GM12873 (cell line): Measurements from ENCODE around the gene TAS1R3.
A peak's percentile ranks its signal among the peaks of the same experiment; 100 is the strongest.

ENCODE experiments used
- TF ChIP-seq, protein P1 (sequence below): IDR thresholded peaks from 2 replicates; pipeline ENCODE4 v1.5.1; 2012; ENCODE audit warnings: low read depth, mild to moderate bottlenecking, moderate library complexity, low read length, control low read depth; ENCODE audit not compliant: insufficient read depth; ENCODE audit errors: missing control alignments

Gene TAS1R3

DNA sequence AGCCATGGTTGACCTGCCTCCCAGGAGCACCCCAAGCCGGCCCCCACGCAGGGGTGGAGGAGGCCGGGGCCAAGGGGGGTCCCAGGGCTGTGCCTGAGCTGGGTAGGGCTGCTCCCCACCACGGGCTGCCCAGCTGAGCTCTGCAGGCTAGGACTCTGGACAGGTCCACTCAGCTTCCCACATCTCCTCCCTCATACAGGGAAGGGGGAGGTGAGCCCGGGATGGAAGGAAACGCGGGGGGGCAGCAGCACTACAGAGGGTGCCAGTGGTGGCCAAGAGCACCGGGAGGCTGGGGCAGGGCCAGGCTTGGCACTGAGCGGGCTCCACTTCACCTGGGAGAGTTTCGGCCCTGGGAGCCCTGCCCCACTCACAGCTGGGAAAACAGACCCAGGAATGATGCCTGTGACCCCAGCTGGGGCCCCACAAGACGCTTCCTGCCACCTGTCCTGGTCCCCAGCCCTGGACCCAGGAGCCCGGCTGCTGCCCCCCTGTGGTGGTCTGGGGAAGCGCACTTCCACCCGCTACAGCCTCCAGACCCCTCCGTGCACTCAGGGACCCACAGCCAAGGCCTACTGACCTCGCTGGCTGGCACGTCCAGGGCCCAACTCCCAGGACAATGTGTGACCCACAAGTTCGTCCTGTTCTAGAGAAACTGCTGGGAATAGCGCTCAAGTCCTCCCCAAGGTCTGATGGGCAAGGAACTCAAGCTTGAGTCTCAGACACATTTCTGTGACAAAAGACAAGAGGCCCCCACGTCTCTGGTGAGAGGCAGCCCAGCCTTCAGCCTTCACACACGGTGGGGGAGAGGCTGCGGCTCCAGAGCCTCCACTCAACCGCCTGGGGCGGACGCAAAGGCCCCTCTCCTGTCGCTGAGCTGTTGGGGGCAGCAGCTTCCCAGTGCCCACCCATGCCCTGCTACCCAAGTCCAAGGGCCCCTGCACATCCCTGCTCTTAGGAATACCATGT is 40.9 kb downstream of the TAS1R3 start:
- TF ChIP-seq, protein P1, sequence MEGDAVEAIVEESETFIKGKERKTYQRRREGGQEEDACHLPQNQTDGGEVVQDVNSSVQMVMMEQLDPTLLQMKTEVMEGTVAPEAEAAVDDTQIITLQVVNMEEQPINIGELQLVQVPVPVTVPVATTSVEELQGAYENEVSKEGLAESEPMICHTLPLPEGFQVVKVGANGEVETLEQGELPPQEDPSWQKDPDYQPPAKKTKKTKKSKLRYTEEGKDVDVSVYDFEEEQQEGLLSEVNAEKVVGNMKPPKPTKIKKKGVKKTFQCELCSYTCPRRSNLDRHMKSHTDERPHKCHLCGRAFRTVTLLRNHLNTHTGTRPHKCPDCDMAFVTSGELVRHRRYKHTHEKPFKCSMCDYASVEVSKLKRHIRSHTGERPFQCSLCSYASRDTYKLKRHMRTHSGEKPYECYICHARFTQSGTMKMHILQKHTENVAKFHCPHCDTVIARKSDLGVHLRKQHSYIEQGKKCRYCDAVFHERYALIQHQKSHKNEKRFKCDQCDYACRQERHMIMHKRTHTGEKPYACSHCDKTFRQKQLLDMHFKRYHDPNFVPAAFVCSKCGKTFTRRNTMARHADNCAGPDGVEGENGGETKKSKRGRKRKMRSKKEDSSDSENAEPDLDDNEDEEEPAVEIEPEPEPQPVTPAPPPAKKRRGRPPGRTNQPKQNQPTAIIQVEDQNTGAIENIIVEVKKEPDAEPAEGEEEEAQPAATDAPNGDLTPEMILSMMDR: peak; percentile 95

- TF ChIP-seq, protein P1: no peak
Measured at GRCh38 chr1:1373051-1373814, 42.2 kb downstream of the TAS1R3 start.

DNA sequence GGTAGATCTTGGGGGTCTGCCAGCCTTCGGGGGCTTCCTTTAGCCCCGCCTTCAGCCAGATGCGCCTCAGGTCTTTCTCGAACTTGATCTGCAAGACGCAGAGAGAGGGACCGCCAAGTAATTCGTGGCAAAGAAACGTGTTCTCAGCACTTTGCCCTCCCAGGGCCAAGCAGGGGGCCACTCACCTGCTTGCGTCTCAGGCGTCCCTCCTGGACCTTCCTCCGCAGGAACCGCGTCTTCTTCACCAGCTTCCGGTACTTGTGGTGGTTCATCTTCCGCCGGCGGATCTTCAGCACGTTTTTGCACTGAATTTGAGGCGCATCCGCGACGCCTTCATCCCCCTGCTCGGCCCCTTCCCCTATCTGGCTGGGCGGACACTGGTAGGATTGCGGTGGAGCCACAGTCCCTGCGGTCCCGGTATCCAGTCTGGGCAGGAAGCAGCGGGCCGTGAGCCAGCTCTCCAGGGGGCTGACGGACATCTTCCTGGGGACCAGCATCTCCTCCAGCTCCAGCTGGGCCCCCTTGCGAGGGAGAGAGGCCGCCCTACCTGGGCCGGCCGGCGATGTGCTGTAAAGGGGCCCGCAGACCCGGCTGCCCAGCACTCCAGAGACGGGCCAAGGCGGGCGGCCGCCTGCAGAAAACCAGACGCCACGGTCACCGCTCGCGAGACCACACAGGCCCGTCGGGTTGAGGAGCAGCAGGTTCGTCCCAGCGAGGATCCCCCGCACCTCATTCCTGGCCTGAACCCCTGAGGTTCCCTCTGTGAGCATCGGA is 42.9 kb downstream of the TAS1R3 start:
- TF ChIP-seq, protein P1: no peak

- TF ChIP-seq, protein P1: no peak
Measured at GRCh38 chr1:1374589-1374928, 43.5 kb downstream of the TAS1R3 start.

DNA sequence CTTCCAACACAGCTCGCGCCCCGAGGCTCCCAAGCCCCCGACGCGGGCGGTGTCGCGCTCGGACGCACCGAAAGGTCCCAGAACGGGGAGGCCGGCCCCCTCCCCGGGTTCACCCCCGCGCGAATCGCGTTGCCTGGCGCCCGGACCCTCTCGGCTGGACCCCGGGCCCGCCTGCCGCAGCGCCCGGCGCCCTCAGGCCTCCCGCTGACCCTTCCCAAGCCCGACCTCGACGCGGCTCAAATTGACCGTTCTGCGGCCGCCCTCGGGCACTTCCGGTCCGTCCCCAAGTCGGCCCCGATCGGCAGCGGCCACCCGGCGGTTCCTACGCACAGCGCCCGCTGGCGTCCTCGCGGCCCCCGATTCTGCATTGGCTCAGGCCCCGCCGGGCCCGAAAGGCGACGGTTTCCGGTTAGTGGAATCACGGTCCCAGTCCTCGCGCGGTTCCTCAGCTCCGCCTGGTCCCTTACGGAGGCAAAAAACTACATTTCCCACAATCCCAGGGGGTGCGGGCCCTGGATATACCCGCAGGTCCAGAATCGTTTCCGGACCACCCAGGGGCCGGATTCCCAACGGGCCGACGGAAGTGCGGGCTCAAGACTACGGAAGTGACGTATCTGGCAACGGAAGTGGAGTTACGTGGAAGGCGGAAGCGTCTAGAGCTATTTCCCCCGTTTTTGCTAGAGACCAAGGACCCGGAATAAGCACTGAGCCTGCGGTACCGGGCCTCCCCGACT is 44.0 kb downstream of the TAS1R3 start, which contains the start of gene AURKAIP1:
TSS of gene AURKAIP1 (minus strand) at position 279 of the 734 bp plus-strand sequence. CDS start 451 bp downstream, outside the sequence.
- TF ChIP-seq, protein P1: peak; percentile 41

GRCh38 chr1:1376551-1377226 is 45.6 kb downstream of the TAS1R3 start:
- TF ChIP-seq, protein P1: no peak
